Measurements from ENCODE around the gene SMARCC2. TPM values are rescaled to one million over a fixed set of nuclear protein-coding genes. Genes with fewer than 3 reads are reported as not detected.

Gene SMARCC2
- total RNA-seq, 1 experiment from 2014 or later = 94.8 TPM

DNA sequence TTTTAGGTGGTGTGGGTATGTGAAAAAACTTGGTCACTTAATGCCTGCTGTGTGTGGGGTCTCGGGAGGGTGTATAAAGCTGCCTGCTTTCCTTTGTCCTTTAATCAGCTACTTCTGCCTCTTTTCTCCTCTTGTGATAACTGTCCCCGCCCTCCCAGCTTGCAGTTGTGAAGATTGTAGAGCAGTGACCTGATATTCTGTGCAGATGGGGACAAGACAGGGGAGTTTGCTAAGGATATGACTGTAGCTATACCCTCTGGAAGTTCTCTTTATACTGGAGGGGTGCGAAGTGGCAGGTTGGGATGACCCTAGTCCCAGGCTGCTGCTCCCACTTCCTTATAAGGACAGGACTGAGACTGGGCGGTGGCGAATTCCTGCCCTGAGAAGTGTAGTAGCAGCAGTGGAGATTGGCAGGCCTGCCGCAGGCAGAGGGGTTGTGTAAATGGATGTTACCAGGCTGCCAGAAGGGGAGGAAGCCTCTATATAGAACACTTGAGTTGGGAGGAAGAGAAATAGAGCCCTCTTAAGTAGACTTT is 30.3 kb downstream of the SMARCC2 start:
- DNase-seq = peak; percentile 75 to 83
- Mint-ChIP-seq H3K27me3 (ENCODE audit: insufficient read depth, unreplicated experiment) (no peaks in the 10 kb centered on the region), H3K27ac (ENCODE audit: unreplicated experiment) (peak overlapping the region; percentile 88), H3K4me1 (ENCODE audit: low read depth, unreplicated experiment) (peaks cover 33% of the 10 kb centered on the region), H3K9me3 (ENCODE audit: unreplicated experiment) (no peaks in the 10 kb centered on the region), H3K4me3 (ENCODE audit: unreplicated experiment) (peak overlapping the region; percentile 79), H3K36me3 (ENCODE audit: insufficient read depth, unreplicated experiment) (peaks cover 78% of the 10 kb centered on the region)
- TSS peak; percentile 65 for BruUV-seq (replicated peaks)
- no peak for TF ChIP-seq CTCF (IDR thresholded peaks at IDR 0.05; ENCODE audit: insufficient read depth in 1 of 2, low read depth in 1 of 2, low read length in 1 of 2, severe bottlenecking in 1 of 2, unreplicated experiment in 1 of 2)
- ChIA-PET CTCF (interaction anchor here (1.7 to 2.2 kb wide), 3 partner anchors 30 to 40 kb away, joined by 7 to 24 read pairs (median 14); partner anchors contain the start of genes ESYT1, SMARCC2 and ZC3H10), POLR2A (interaction anchor here (0.8 to 2.2 kb wide), 9 partner anchors 30 to 201 kb away, joined by 3 to 27 read pairs (median 6); partner anchors contain the start of genes ESYT1, PA2G4, RNF41 and SMARCC2)
- no peaks in the 10 kb centered on the region for H3K27me3 ChIP-seq (replicated peaks; ENCODE audit: control insufficient read depth, insufficient read depth, low read length)
- no peaks in the 10 kb centered on the region; the same call in none of the 2 replicates for H3K36me3 ChIP-seq (ENCODE audit: control insufficient read depth, insufficient read depth, low read length)
- H3K4me1 ChIP-seq = peaks cover 14% of the 10 kb centered on the region
- intact Hi-C loops (cut with micrococcal nuclease; ENCODE audit: unreplicated experiment) = loop anchor here (1.0 kb wide), 1 partner anchor 30 kb away; the partner anchor contains the start of gene SMARCC2
- H3K4me3 ChIP-seq (ENCODE audit: low read depth, low read length) = peak overlapping the region; percentile 59
- no peaks in the 10 kb centered on the region for H3K9me3 ChIP-seq

DNA sequence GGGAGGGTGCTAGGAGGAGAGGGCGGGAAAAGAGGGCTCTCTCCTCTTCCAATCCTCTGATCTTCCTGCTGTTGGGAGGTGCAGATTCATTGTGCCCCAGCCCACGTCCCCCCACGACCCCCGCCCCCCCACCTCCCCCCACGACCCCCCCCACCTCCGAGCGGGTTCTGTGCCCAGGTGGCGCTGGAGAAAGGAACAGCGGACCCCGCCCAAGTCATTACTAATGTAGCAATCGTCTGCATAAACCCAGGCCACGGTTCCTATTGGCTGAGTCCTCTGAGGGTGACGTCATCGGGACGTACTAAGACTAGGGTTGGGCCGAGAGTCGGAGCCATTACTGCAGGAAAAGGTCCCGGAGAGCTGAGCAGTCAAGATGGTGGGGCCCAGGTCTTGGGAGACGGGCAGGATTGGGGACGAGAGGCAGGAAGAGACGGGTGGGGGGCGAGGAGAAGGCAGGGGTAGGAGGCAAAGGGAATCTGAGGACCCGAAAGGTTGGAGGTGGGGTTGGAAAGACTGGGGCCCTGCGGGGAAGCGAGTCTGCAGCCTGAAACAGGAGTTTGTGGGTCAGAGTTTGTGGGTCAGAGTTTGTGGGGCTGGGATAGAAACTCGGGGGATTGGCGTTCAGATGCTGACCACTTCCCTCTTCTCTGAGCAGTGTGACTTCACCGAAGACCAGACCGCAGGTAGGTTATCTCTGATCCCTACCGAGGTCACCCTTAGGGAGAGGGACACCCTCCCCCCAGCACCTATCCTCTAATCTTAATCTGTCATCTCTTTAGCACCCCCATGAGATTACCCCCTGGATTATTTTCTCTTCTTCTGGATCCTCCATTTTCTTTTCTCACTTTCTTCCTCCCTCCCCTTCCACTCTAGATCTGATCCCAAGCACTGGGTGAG is 31.0 kb downstream of the SMARCC2 start, which contains the start of gene MYL6:
TSS of gene MYL6 (plus strand) at position 331 of the 897 bp plus-strand sequence. CDS start at position 374, 43 bp downstream.
- peak; percentile 96 to 98 for DNase-seq
- no peak for TF ChIP-seq CTCF (IDR thresholded peaks at IDR 0.05; ENCODE audit: insufficient read depth in 1 of 2, low read depth in 1 of 2, low read length in 1 of 2, severe bottlenecking in 1 of 2, unreplicated experiment in 1 of 2)
- H3K9me3 Mint-ChIP-seq (ENCODE audit: unreplicated experiment) = no peaks in the 10 kb centered on the region
- POLR2A ChIA-PET = interaction anchor here (0.6 to 2.2 kb wide), 10 partner anchors 30 to 202 kb away, joined by 3 to 27 read pairs (median 6); partner anchors contain the start of genes ESYT1, PA2G4, RNF41 and SMARCC2
- H3K4me3 Mint-ChIP-seq (ENCODE audit: unreplicated experiment) = peak within 1 kb of the TSS; percentile 79
- H3K36me3 Mint-ChIP-seq (ENCODE audit: insufficient read depth, unreplicated experiment) = peaks cover 71% of the 10 kb centered on the region
- Histone ChIP-seq H3K4me3 (ENCODE audit: low read depth, low read length) (peak within 1 kb of the TSS; percentile 59), H3K9me3 (no peaks in the 10 kb centered on the region), H3K36me3 (ENCODE audit: control insufficient read depth, insufficient read depth, low read length) (no peaks in the 10 kb centered on the region; the same call in none of the 2 replicates), H3K27me3 (replicated peaks; ENCODE audit: control insufficient read depth, insufficient read depth, low read length) (no peaks in the 10 kb centered on the region), H3K4me1 (peaks cover 16% of the 10 kb centered on the region)
- H3K27ac Mint-ChIP-seq (ENCODE audit: unreplicated experiment) = peak within 1 kb of the TSS; percentile 88
- no peaks in the 10 kb centered on the region for H3K27me3 Mint-ChIP-seq (ENCODE audit: insufficient read depth, unreplicated experiment)
- intact Hi-C loops (cut with micrococcal nuclease; ENCODE audit: unreplicated experiment) = no loop called here
- H3K4me1 Mint-ChIP-seq (ENCODE audit: low read depth, unreplicated experiment) = peaks cover 33% of the 10 kb centered on the region
- CTCF ChIA-PET = interaction anchor here (1.0 to 2.2 kb wide), 4 partner anchors 30 to 1833 kb away, joined by 3 to 24 read pairs (median 10); partner anchors contain the start of genes COPZ1, ESYT1, SMARCC2 and ZC3H10
- no TSS peak for BruUV-seq (replicated peaks)
